GM21723 (cell line): Measurements from ENCODE around the gene IKZF5.

ENCODE experiments used
- ATAC-seq: cut with Tn5 transposase; IDR thresholded peaks from one replicate; pipeline ENCODE4 v1.9.1; 2021; ENCODE audit warnings: mild to moderate bottlenecking, moderate library complexity; ENCODE audit not compliant: unreplicated experiment

The IKZF5 gene

GRCh38 chr10:122984708-122985107 is 23.9 kb downstream of the IKZF5 start:
- no peak for ATAC-seq

- no peak for ATAC-seq
Observed at GRCh38 chr10:122983898-122984297, 24.7 kb downstream of the IKZF5 start.

- ATAC-seq = no peak
Observed at GRCh38 chr10:122981066-122981464, 27.5 kb downstream of the IKZF5 start.

GRCh38 chr10:122980209-122981065 is 28.2 kb downstream of the IKZF5 start, which contains the start of gene PSTK:
Gene PSTK (plus strand): TSS chr10:122980401. CDS start chr10:122980480, 79 bp downstream.
- peak; percentile 97 for ATAC-seq

GRCh38 chr10:122974543-122975064 is 34.0 kb downstream of the IKZF5 start:
- no peak for ATAC-seq

GRCh38 chr10:122974023-122974422 is 34.6 kb downstream of the IKZF5 start:
- no peak for ATAC-seq

GRCh38 chr10:122968698-122969097 is 39.9 kb downstream of the IKZF5 start:
- ATAC-seq = no peak

GRCh38 chr10:122966879-122967278 is 41.7 kb downstream of the IKZF5 start:
- ATAC-seq = no peak

- ATAC-seq = no peak
Observed at GRCh38 chr10:122962405-122962804, 46.2 kb downstream of the IKZF5 start.

GRCh38 chr10:122957474-122957873 is 51.1 kb downstream of the IKZF5 start:
- no peak for ATAC-seq

GRCh38 chr10:122955892-122956291 is 52.7 kb downstream of the IKZF5 start:
- no peak for ATAC-seq

- ATAC-seq = no peak
Observed at GRCh38 chr10:122954731-122955050, 53.9 kb downstream of the IKZF5 start.

GRCh38 chr10:122953902-122954730 is 54.5 kb downstream of the IKZF5 start, which contains the start of gene C10orf88:
Gene C10orf88 (minus strand): TSS chr10:122954227. CDS start chr10:122954178, 49 bp downstream.
- peak; percentile 98 for ATAC-seq

- no peak for ATAC-seq
Observed at GRCh38 chr10:122949296-122949695, 59.3 kb downstream of the IKZF5 start.
